ENCODE results near the gene EPHB3. TPM values are rescaled to one million over a fixed set of nuclear protein-coding genes. Genes with fewer than 3 reads are reported as not detected.

Gene EPHB3
- total and polyA plus RNA-seq, 2 of the 4 experiments (the other 2 are of a cell fraction), result 0.72 to 2.9 TPM

DNA sequence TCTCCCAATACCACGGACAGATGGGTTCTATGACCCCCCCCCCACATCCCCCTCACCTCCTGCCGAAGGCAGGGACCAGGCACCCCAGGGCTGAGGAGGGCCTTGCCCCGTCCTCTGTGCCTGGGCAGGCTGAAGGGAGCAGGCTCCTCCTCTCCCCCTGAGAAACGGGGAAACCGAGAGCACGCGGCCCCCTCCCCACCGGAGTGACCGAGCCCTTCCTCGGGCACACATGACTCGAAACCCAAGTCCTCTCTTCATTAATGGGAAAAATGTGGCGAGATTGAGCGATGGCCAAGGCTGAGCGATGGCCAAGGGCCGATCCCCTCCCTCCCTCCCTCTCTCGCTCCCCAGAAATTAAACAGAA is 7.0 kb downstream of the EPHB3 start:
- Histone ChIP-seq H3K56ac (ENCODE audit: extremely low read depth, insufficient read depth, low read length) (peak overlapping the region; percentile 85; the same call in 1 of the 2 replicates), H3K27me3 (ENCODE audit: control insufficient read depth, insufficient read depth, low read length) (no peaks in the 10 kb centered on the region), H3K18ac (ENCODE audit: low read depth, low read length) (peak overlapping the region; percentile 59), H4K5ac (ENCODE audit: low read depth, low read length) (peak overlapping the region; percentile 80), H2AK9ac (replicated peaks; ENCODE audit: low read depth, low read length, poor library complexity) (peak overlapping the region; percentile 96), H3K27ac (ENCODE audit: insufficient read depth, low read length) (peak overlapping the region; percentile 93), H3K14ac (replicated peaks; ENCODE audit: low read depth, low read length) (peak overlapping the region; percentile 90), H3K4me1 (ENCODE audit: control insufficient read depth, insufficient read depth, low read length) (peaks cover 48% of the 10 kb centered on the region), H3K9ac (ENCODE audit: low read depth, low read length) (peak overlapping the region; percentile 70), H3K79me1 (ENCODE audit: low read depth in 1 of 2, low read length in 2 of 2) (peaks cover 4 to 46% of the 10 kb centered on the region in 2 experiments; a peak in 2 of 4 replicates), H3K9me3 (ENCODE audit: control insufficient read depth, insufficient read depth, low read length) (no peaks in the 10 kb centered on the region), H2AFZ (replicated peaks; ENCODE audit: low read length, poor library complexity) (peak overlapping the region; percentile 94), H3K4me3 (ENCODE audit: insufficient read depth, low read depth, low read length) (peak overlapping the region; percentile 48), H2BK5ac (ENCODE audit: low read depth, low read length, poor library complexity, severe bottlenecking) (peak overlapping the region; percentile 79), H2BK120ac (ENCODE audit: low read depth, low read length) (peak overlapping the region; percentile 93), H4K91ac (ENCODE audit: insufficient read depth, low read depth, low read length) (peak overlapping the region; percentile 88), H2BK15ac (ENCODE audit: low read depth, low read length) (peak overlapping the region; percentile 22; the same call in 1 of the 3 replicates), H4K20me1 (ENCODE audit: insufficient read depth, low read length) (peaks cover 4% of the 10 kb centered on the region; the same call in 1 of the 2 replicates), H3K4me2 (ENCODE audit: low read depth, low read length) (peak overlapping the region; percentile 79), H2BK20ac (ENCODE audit: low read depth, low read length) (peak overlapping the region; percentile 92), H3K4ac (ENCODE audit: low read depth, low read length) (peak overlapping the region; percentile 97), H4K8ac (ENCODE audit: low read depth in 2 of 2, low read length in 2 of 2) (peak overlapping the region; percentile 72 to 95), H3K36me3 (ENCODE audit: control insufficient read depth, insufficient read depth, low read length) (peaks cover 13% of the 10 kb centered on the region; the same call in 1 of the 2 replicates), H2AK5ac (ENCODE audit: low read depth, low read length) (peak overlapping the region; percentile 73), H3K9me1 (ENCODE audit: insufficient read depth, low read length) (peaks cover 22% of the 10 kb centered on the region), H3K23ac (ENCODE audit: low read depth, low read length) (peak overlapping the region; percentile 70)
- TF ChIP-seq MAFK (IDR thresholded peaks at IDR 0.05; ENCODE audit: low read depth, low read length) (no peak), POLR2A (IDR thresholded peaks at IDR 0.05; ENCODE audit: low read depth, low read length) (no peak), BHLHE40 (IDR thresholded peaks at IDR 0.05; ENCODE audit: low read depth, low read length) (no peak), ELK1 (IDR thresholded peaks at IDR 0.05; ENCODE audit: borderline replicate concordance, low read depth, low read length) (no peak), MAZ (IDR thresholded peaks at IDR 0.05; ENCODE audit: borderline replicate concordance, low read depth, low read length) (no peak), CHD1 (IDR thresholded peaks at IDR 0.05; ENCODE audit: low read depth, low read length) (no peak), SMC3 (IDR thresholded peaks at IDR 0.05; ENCODE audit: low read depth, low read length) (no peak), NFE2L2 (IDR thresholded peaks at IDR 0.05; ENCODE audit: low read depth, low read length) (no peak), RFX5 (IDR thresholded peaks at IDR 0.05; ENCODE audit: low read depth, low read length) (no peak)
- TF ChIP-seq, protein P1, sequence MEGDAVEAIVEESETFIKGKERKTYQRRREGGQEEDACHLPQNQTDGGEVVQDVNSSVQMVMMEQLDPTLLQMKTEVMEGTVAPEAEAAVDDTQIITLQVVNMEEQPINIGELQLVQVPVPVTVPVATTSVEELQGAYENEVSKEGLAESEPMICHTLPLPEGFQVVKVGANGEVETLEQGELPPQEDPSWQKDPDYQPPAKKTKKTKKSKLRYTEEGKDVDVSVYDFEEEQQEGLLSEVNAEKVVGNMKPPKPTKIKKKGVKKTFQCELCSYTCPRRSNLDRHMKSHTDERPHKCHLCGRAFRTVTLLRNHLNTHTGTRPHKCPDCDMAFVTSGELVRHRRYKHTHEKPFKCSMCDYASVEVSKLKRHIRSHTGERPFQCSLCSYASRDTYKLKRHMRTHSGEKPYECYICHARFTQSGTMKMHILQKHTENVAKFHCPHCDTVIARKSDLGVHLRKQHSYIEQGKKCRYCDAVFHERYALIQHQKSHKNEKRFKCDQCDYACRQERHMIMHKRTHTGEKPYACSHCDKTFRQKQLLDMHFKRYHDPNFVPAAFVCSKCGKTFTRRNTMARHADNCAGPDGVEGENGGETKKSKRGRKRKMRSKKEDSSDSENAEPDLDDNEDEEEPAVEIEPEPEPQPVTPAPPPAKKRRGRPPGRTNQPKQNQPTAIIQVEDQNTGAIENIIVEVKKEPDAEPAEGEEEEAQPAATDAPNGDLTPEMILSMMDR (conservative IDR thresholded peaks at IDR 0.05; ENCODE audit: low read depth, low read length), result no peak
- CTCF ChIA-PET, result no interaction called here
- DNase-seq, result no peak
- dilution Hi-C loops (cut with HindIII; ENCODE audit: low sequenced_read_pairs, unreplicated experiment), result no loop called here
- POLR2A ChIA-PET (ENCODE audit: unreplicated experiment), result no interaction called here
- no TSS peak for BruUV-seq (replicated peaks)
- 0% methylated on average over 1 of the region's 16 CpGs; no CpG with 5 or more reads in 1 of the 2 experiments for WGBS, 2 experiments (ENCODE audit: extremely low coverage in 2 of 2, insufficient read length in 1 of 2)
- peak; percentile 4 for ATAC-seq (ENCODE audit: low read depth)
- intact Hi-C loops (cut with micrococcal nuclease), result loop anchor here (2.0 kb wide), 2 partner anchors 68 to 120 kb away; no protein-coding TSS in a partner anchor
- in situ Hi-C loops (cut with MboI; ENCODE audit: low sequenced_read_pairs), result no loop called here
